Activated CD4-positive, alpha-beta memory T cell treated with anti-CD3 and anti-CD28 coated beads, Interleukin-2, amount 10 ng/mL, durations not matched to agents 7 days and 5 days (primary cell): ENCODE measurements around the gene PIF1. TPM values are rescaled to one million over a fixed set of nuclear protein-coding genes. Genes with fewer than 3 reads are reported as not detected.
A peak's percentile ranks its signal among the peaks of the same experiment; 100 is the strongest.

Experiments used
- CTCF ChIA-PET: fragments of 350-600 bp; sonication (Branson Sonifier 250); formaldehyde crosslinking; loops from one replicate; lab custom pipeline; 2021; ENCODE audit warnings: antibody characterized with exemption, inconsistent platforms; lab: Charles Lee
- POLR2A ChIA-PET: fragments of 350-600 bp; sonication (Branson Sonifier 250); formaldehyde crosslinking; loops from one replicate; lab custom pipeline; 2021; ENCODE audit warnings: antibody characterized with exemption; lab: Charles Lee
- DNase-seq: peaks from one replicate; pipeline ENCODE4 v3.0.0-alpha.2; 2020
- H3K27ac Mint-ChIP-seq: one replicate; pipeline ENCODE4 v1.8.0; 2021; ENCODE audit warnings: mild to moderate bottlenecking, mixed read lengths
- H3K27me3 Mint-ChIP-seq: one replicate; pipeline ENCODE4 v1.8.0; 2021; ENCODE audit warnings: mixed read lengths
- H3K36me3 Mint-ChIP-seq: one replicate; pipeline ENCODE4 v1.8.0; 2021; ENCODE audit warnings: low read depth, mixed read lengths
- H3K4me1 Mint-ChIP-seq: one replicate; pipeline ENCODE4 v1.8.0; 2021; ENCODE audit warnings: mixed read lengths
- H3K4me3 Mint-ChIP-seq: one replicate; pipeline ENCODE4 v1.8.0; 2021; ENCODE audit warnings: mild to moderate bottlenecking, mixed read lengths
- H3K9me3 Mint-ChIP-seq: one replicate; pipeline ENCODE4 v1.8.0; 2021; ENCODE audit warnings: mixed read lengths
- total RNA-seq, 2 experiments: library from RNA; stranded (reverse); gene quantifications; one replicate each; pipeline ENCODE4 v1.2.3, GENCODE V29; 2021

PIF1 gene, protein sequence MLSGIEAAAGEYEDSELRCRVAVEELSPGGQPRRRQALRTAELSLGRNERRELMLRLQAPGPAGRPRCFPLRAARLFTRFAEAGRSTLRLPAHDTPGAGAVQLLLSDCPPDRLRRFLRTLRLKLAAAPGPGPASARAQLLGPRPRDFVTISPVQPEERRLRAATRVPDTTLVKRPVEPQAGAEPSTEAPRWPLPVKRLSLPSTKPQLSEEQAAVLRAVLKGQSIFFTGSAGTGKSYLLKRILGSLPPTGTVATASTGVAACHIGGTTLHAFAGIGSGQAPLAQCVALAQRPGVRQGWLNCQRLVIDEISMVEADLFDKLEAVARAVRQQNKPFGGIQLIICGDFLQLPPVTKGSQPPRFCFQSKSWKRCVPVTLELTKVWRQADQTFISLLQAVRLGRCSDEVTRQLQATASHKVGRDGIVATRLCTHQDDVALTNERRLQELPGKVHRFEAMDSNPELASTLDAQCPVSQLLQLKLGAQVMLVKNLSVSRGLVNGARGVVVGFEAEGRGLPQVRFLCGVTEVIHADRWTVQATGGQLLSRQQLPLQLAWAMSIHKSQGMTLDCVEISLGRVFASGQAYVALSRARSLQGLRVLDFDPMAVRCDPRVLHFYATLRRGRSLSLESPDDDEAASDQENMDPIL
- total RNA-seq, result 10 to 100 TPM; 46.1 to 49.1 TPM

DNA sequence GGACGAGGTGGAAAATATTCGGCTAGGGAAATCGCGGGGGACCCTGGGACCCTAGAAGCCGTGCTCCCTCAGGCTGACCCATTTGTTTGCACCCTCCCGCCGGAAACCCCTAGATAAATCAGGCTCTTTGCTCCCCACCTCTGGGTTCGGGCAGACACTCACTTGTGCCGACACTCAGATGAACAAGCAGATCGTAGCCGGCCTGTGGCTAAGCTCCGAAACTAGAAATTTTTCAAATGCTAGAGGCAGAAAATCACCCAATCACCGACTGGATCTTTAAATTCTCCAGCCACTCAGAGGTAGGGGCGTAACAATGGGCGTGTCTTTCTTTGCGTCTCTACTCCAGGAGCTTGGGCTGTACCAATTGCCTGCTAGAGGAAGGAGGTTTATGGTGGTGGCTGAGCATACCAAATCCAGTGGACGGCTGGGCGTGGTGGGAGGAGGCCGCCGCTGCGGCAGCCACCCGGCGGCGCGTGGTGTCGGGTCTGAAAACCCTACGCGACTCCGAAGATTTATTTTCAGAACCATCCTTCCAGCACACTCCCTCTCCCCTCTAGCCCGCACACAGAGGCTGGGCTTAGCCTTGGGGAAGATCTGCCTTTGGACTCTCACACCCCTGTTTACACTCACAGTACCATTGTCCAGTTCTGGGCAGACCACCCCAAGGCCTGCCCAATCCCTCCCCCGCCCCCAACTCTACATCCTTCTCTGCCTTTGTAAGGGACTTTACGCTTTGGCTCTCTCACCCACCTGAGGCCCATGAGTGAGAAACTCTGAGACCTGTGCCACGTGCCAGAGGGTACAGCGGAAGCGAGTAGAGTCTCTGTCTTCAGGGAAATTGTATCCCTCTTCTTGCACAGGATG lies at the start of gene PIF1:
TSS of gene PIF1 (minus strand) at position 217 of the 864 bp plus-strand sequence. CDS start 1,312 bp downstream, outside the sequence.
- no peaks in the 10 kb centered on the region for H3K27me3 Mint-ChIP-seq
- peaks cover 28% of the 10 kb centered on the region for H3K36me3 Mint-ChIP-seq
- H3K4me3 Mint-ChIP-seq, result peak within 1 kb of the TSS; percentile 93
- H3K4me1 Mint-ChIP-seq, result peaks cover 41% of the 10 kb centered on the region
- DNase-seq, result peak; percentile 94
- H3K27ac Mint-ChIP-seq, result peak within 1 kb of the TSS; percentile 89
- ChIA-PET CTCF (interaction anchor here (0.5 to 2.0 kb wide), 8 partner anchors 9 to 529 kb away, joined by 3 to 34 read pairs (median 6); partner anchors contain the start of gene PLEKHO2), POLR2A (interaction anchor here (0.6 to 2.3 kb wide), 18 partner anchors 10 to 479 kb away, joined by 3 to 45 read pairs (median 5); partner anchors contain the start of genes ANKDD1A, PARP16, PDCD7 and RNU5B-1)
- H3K9me3 Mint-ChIP-seq, result no peaks in the 10 kb centered on the region

- no peak overlapping the region for H3K27ac Mint-ChIP-seq
- peaks cover 34% of the 10 kb centered on the region for H3K36me3 Mint-ChIP-seq
- H3K27me3 Mint-ChIP-seq, result no peaks in the 10 kb centered on the region
- H3K9me3 Mint-ChIP-seq, result no peaks in the 10 kb centered on the region
- ChIA-PET POLR2A (interaction anchor here (0.8 to 1.3 kb wide), 2 partner anchors 22 to 23 kb away, joined by 3 to 4 read pairs; no protein-coding TSS in a partner anchor), CTCF (no interaction called here)
- peaks cover 26% of the 10 kb centered on the region for H3K4me1 Mint-ChIP-seq
- no peak for DNase-seq
- no peak overlapping the region for H3K4me3 Mint-ChIP-seq
These were observed 44.9 kb upstream of the PIF1 start for GRCh38 chr15:64870353-64870752.

GRCh38 chr15:64869501-64869900 lies 44.1 kb upstream of the PIF1 start:
- no peak for DNase-seq
- ChIA-PET CTCF (no interaction called here), POLR2A (interaction anchor here (1.3 kb wide), 1 partner anchor 24 kb away, joined by 4 read pairs; no protein-coding TSS in a partner anchor)
- Mint-ChIP-seq H3K27me3 (no peaks in the 10 kb centered on the region), H3K36me3 (peaks cover 39% of the 10 kb centered on the region), H3K9me3 (no peaks in the 10 kb centered on the region), H3K27ac (no peak overlapping the region), H3K4me1 (peaks cover 22% of the 10 kb centered on the region), H3K4me3 (no peak overlapping the region)

GRCh38 chr15:64865998-64866520 lies 40.6 kb upstream of the PIF1 start:
- ChIA-PET CTCF (no interaction called here), POLR2A (interaction anchor here (2.4 kb wide), 1 partner anchor 28 kb away, joined by 7 read pairs; no protein-coding TSS in a partner anchor)
- Mint-ChIP-seq H3K36me3 (peaks cover 63% of the 10 kb centered on the region), H3K27ac (no peak overlapping the region), H3K9me3 (no peaks in the 10 kb centered on the region), H3K27me3 (no peaks in the 10 kb centered on the region), H3K4me1 (peaks cover 11% of the 10 kb centered on the region), H3K4me3 (no peak overlapping the region)
- no peak for DNase-seq

DNA sequence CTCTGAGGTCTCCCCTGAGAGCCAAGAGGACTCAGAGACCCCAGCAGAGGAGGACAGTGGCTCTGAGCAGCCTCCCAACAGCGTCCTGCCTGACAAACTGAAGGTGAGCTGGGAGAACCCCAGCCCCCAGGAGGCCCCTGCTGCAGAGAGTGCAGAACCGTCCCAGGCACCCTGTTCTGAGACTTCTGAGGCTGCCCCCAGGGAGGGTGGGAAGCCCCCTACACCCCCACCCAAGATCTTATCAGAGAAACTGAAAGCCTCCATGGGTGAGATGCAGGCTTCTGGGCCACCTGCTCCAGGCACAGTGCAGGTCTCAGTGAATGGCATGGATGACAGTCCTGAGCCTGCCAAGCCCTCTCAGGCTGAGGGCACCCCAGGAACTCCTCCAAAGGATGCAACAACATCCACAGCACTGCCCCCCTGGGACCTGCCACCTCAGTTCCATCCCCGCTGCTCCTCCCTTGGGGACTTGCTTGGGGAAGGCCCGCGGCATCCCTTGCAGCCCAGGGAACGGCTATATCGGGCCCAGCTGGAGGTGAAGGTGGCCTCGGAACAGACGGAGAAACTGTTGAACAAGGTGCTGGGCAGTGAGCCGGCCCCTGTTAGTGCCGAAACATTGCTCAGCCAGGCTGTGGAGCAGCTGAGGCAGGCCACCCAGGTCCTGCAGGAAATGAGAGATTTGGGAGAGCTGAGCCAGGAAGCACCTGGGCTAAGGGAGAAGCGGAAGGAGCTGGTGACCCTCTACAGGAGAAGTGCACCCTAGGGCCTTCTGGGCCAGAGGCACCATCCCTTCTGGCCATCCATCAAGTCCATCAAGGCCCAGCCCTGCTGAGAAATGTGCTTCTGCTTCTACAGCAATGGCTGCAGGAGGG lies 39.9 kb upstream of the PIF1 start:
- Mint-ChIP-seq H3K4me3 (no peak overlapping the region), H3K9me3 (no peaks in the 10 kb centered on the region), H3K36me3 (peaks cover 63% of the 10 kb centered on the region), H3K27ac (no peak overlapping the region), H3K4me1 (peaks cover 11% of the 10 kb centered on the region), H3K27me3 (no peaks in the 10 kb centered on the region)
- ChIA-PET POLR2A (interaction anchor here (1.0 to 2.4 kb wide), 2 partner anchors 23 to 28 kb away, joined by 3 to 7 read pairs; no protein-coding TSS in a partner anchor), CTCF (no interaction called here)
- no peak for DNase-seq

DNA sequence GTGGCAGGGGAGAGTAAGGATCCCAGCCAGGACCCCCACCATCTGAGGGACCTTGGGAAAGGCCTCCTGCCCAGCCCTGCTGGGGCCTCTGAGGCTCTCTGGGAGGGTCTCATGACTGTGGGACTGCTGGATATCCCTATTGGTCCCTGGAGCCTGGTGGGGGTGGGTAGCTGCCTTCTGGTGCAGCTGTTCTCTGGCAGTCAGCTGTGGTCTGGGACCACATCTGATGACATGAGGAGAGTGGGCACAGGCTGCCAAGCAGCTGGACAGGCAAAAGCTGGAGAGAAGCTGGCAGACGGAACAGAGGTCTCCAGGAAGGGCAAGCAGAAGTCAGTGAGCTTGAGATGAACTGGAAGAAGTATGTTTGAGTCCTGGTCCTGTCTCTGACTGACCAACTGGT lies 38.6 kb upstream of the PIF1 start:
- ChIA-PET CTCF (no interaction called here), POLR2A (interaction anchor here (0.7 to 1.0 kb wide), 2 partner anchors 22 to 30 kb away, joined by 3 read pairs; no protein-coding TSS in a partner anchor)
- no peak overlapping the region for H3K4me3 Mint-ChIP-seq
- no peak for DNase-seq
- H3K27ac Mint-ChIP-seq, result no peak overlapping the region
- H3K4me1 Mint-ChIP-seq, result peaks cover 3% of the 10 kb centered on the region
- H3K27me3 Mint-ChIP-seq, result no peaks in the 10 kb centered on the region
- peaks cover 63% of the 10 kb centered on the region for H3K36me3 Mint-ChIP-seq
- no peaks in the 10 kb centered on the region for H3K9me3 Mint-ChIP-seq

DNA sequence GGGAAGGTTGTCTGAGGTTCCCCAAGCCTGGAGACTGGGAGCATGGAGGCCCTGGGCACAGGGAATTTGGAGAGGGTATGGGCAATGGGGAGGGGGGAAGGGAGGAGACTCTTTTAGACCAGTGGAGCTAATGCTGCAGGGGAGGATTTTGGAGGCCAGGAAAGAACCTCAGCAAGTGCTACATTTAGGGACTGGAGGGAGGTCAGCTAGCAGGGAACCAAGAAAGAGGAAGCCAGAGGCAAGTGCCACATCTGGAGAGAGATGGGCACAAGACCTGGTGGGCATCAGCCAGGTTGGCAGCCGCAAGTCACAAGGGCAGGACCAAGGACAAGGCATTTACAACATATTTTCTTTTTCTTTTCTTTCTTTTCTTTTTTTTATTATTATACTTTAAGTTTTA lies 37.0 kb upstream of the PIF1 start:
- ChIA-PET CTCF (interaction anchor here (0.6 kb wide), 1 partner anchor 93 kb away, joined by 4 read pairs; no protein-coding TSS in a partner anchor), POLR2A (interaction anchor here (0.6 to 1.6 kb wide), 3 partner anchors 14 to 101 kb away, joined by 3 to 4 read pairs (median 3); no protein-coding TSS in a partner anchor)
- no peak for DNase-seq
- Mint-ChIP-seq H3K4me3 (no peak overlapping the region), H3K36me3 (peaks cover 69% of the 10 kb centered on the region), H3K9me3 (no peaks in the 10 kb centered on the region), H3K4me1 (peaks cover 15% of the 10 kb centered on the region), H3K27ac (no peak overlapping the region), H3K27me3 (no peaks in the 10 kb centered on the region)

- no peaks in the 10 kb centered on the region for H3K9me3 Mint-ChIP-seq
- peaks cover 19% of the 10 kb centered on the region for H3K4me1 Mint-ChIP-seq
- H3K36me3 Mint-ChIP-seq, result peaks cover 67% of the 10 kb centered on the region
These were observed 36.5 kb upstream of the PIF1 start for GRCh38 chr15:64861960-64862359.

DNA sequence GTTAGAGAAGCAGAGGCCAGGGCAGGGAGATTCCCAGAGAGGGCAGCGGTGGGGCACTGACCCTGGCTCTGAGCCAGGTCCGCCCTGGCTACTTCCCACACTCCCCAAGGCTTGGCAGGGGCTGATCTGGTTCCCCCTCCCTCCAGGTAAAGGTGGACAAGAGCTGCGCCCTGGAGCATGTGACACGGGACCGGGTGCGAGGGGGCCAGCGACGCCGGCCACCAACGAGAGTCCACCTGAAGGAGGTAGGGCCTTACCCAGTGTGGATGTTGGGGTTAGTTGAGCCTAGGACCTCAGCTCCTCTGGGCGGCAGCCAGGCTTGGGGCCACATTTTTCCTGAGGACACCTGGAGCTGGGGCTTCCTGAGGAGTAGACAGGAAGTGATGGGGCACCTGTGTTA lies 35.9 kb upstream of the PIF1 start:
- no peaks in the 10 kb centered on the region for H3K27me3 Mint-ChIP-seq
- no peak overlapping the region for H3K4me3 Mint-ChIP-seq
- no peak for DNase-seq
- CTCF ChIA-PET, result interaction anchor here (0.5 kb wide), 1 partner anchor 28 kb away, joined by 4 read pairs; no protein-coding TSS in a partner anchor
- peaks cover 24% of the 10 kb centered on the region for H3K4me1 Mint-ChIP-seq
- H3K36me3 Mint-ChIP-seq, result peaks cover 65% of the 10 kb centered on the region
- POLR2A ChIA-PET, result interaction anchor here (1.4 to 1.6 kb wide), 2 partner anchors 13 to 33 kb away, joined by 4 to 5 read pairs; no protein-coding TSS in a partner anchor
- H3K9me3 Mint-ChIP-seq, result no peaks in the 10 kb centered on the region
- no peak overlapping the region for H3K27ac Mint-ChIP-seq

More at GRCh38 chr15:64861960-64862359, 36.5 kb upstream of the PIF1 start:
- ChIA-PET CTCF (interaction anchor here (0.5 to 0.6 kb wide), 2 partner anchors 27 to 94 kb away, joined by 4 read pairs; no protein-coding TSS in a partner anchor), POLR2A (interaction anchor here (0.6 to 1.6 kb wide), 2 partner anchors 13 to 102 kb away, joined by 3 to 4 read pairs; no protein-coding TSS in a partner anchor)
- H3K27me3 Mint-ChIP-seq, result no peaks in the 10 kb centered on the region
- H3K27ac Mint-ChIP-seq, result no peak overlapping the region
- H3K4me3 Mint-ChIP-seq, result no peak overlapping the region
- DNase-seq, result no peak

DNA sequence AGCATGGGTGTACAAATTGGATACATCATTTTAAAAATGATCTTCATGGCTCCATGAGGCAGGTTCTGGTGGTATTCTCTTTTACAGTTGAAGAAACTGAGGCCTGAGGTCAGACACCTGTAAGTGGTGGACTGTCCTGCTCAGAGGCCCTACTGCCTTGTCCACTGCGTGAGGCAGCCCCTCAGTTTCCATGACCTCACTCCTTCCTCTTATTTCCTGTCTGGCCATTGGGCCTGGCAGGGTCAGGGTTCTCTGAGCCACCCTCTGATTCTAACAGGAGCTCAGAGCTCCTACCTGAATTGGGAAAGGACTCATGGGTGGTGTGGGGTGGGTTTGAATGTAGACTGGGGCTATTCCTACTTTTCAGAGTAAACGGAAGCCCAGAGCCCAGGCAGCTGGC lies 33.8 kb upstream of the PIF1 start:
- Mint-ChIP-seq H3K36me3 (peaks cover 66% of the 10 kb centered on the region), H3K4me1 (peaks cover 39% of the 10 kb centered on the region), H3K4me3 (no peak overlapping the region), H3K9me3 (no peaks in the 10 kb centered on the region), H3K27me3 (no peaks in the 10 kb centered on the region), H3K27ac (no peak overlapping the region)
- CTCF ChIA-PET, result no interaction called here
- no peak for DNase-seq
- POLR2A ChIA-PET, result interaction anchor here (2.9 kb wide), 1 partner anchor 35 kb away, joined by 15 read pairs; no protein-coding TSS in a partner anchor

- H3K36me3 Mint-ChIP-seq, result peaks cover 69% of the 10 kb centered on the region
- ChIA-PET CTCF (no interaction called here), POLR2A (interaction anchor here (0.6 to 2.9 kb wide), 2 partner anchors 18 to 36 kb away, joined by 3 to 15 read pairs; no protein-coding TSS in a partner anchor)
- DNase-seq, result no peak
- no peak overlapping the region for H3K4me3 Mint-ChIP-seq
- no peak overlapping the region for H3K27ac Mint-ChIP-seq
- H3K4me1 Mint-ChIP-seq, result peaks cover 39% of the 10 kb centered on the region
- H3K9me3 Mint-ChIP-seq, result no peaks in the 10 kb centered on the region
- H3K27me3 Mint-ChIP-seq, result no peaks in the 10 kb centered on the region
These were observed 32.7 kb upstream of the PIF1 start for GRCh38 chr15:64858021-64858575.
